ENCODE measurements around the gene TFPT.

GRCh38 chr19:54152267-54152666 is 36.8 kb upstream of the TFPT start:
- no peak for TF ChIP-seq CTCF (IDR thresholded peaks at IDR 0.05)
- no peak for TF ChIP-seq EP300 (IDR thresholded peaks at IDR 0.05)

Measured in ovary (tissue), 3 donors.